GM23338 (cell line): ENCODE data around the gene UHMK1. TPM values are rescaled to one million over a fixed set of nuclear protein-coding genes. Genes with fewer than 3 reads are reported as not detected.

Experiments used
- ATAC-seq: fragments of 200-7000 bp; cut with Tn5 transposase; 3 replicates; pipeline ENCODE4 v1.9.1; 2020
- DNase-seq: peaks from one replicate; pipeline ENCODE4 v3.0.0-alpha.2; 2015; ENCODE audit warnings: low spot score
- H2AFZ ChIP-seq: fragments of 200-600 bp; sonication (generic); 2 replicates; pipeline ENCODE4 v1.8.0; 2016; ENCODE audit warnings: antibody characterized with exemption, mild to moderate bottlenecking, moderate library complexity
- H3F3A ChIP-seq: fragments of 200-600 bp; sonication (generic); replicated peaks from 2 replicates; pipeline ENCODE4 v1.8.0; 2017; ENCODE audit warnings: antibody characterized with exemption, mixed run types, low read depth
- H3K27ac ChIP-seq: fragments of 200-600 bp; sonication (generic); 2 replicates; pipeline ENCODE4 v1.6.1; 2016; ENCODE audit warnings: low read depth
- H3K27me3 ChIP-seq: fragments of 200-600 bp; sonication (generic); 2 replicates; pipeline ENCODE4 v1.8.0; 2016; ENCODE audit warnings: mild to moderate bottlenecking, mixed run types, moderate library complexity; ENCODE audit not compliant: insufficient read depth
- H3K36me3 ChIP-seq: fragments of 200-600 bp; sonication (generic); 2 replicates; pipeline ENCODE4 v1.8.0; 2016; ENCODE audit warnings: mild to moderate bottlenecking; ENCODE audit not compliant: insufficient read depth
- H3K4me1 ChIP-seq: fragments of 200-600 bp; sonication (generic); 2 replicates; pipeline ENCODE4 v1.8.0; 2016; ENCODE audit warnings: mild to moderate bottlenecking, moderate library complexity; ENCODE audit not compliant: insufficient read depth
- H3K4me2 ChIP-seq: fragments of 200-600 bp; sonication (generic); 2 replicates; pipeline ENCODE4 v1.7.1; 2017; ENCODE audit warnings: mixed run types
- H3K4me3 ChIP-seq: fragments of 200-600 bp; sonication (generic); 2 replicates; pipeline ENCODE4 v1.6.1; 2016; ENCODE audit warnings: mixed run types
- H3K79me2 ChIP-seq: fragments of 200-600 bp; sonication (generic); replicated peaks from 2 replicates; pipeline ENCODE4 v1.8.0; 2017; ENCODE audit warnings: mild to moderate bottlenecking; ENCODE audit not compliant: insufficient read depth
- H3K9me2 ChIP-seq: fragments of 200-600 bp; sonication (generic); 2 replicates; pipeline ENCODE4 v1.8.0; 2017; ENCODE audit not compliant: insufficient read depth
- H4K20me1 ChIP-seq: fragments of 200-600 bp; sonication (generic); replicated peaks from 2 replicates; pipeline ENCODE4 v1.8.0; 2017; ENCODE audit warnings: mild to moderate bottlenecking; ENCODE audit not compliant: insufficient read depth
- H3K27ac Mint-ChIP-seq: 2 replicates; pipeline ENCODE4 v1.8.0; 2020; ENCODE audit warnings: inconsistent platforms, mild to moderate bottlenecking, moderate library complexity, mixed read lengths
- H3K27me3 Mint-ChIP-seq: 3 replicates; pipeline ENCODE4 v1.8.0; 2022; ENCODE audit warnings: low read depth, mild to moderate bottlenecking, moderate library complexity, mixed read lengths, inconsistent platforms; ENCODE audit not compliant: insufficient read depth, poor library complexity
- H3K36me3 Mint-ChIP-seq: 3 replicates; pipeline ENCODE4 v1.8.0; 2021; ENCODE audit warnings: low read depth, mild to moderate bottlenecking, inconsistent platforms, moderate library complexity, mixed read lengths
- H3K4me1 Mint-ChIP-seq: 3 replicates; pipeline ENCODE4 v1.8.0; 2020; ENCODE audit warnings: mild to moderate bottlenecking, inconsistent platforms, mixed read lengths
- H3K4me3 Mint-ChIP-seq: 3 replicates; pipeline ENCODE4 v1.8.0; 2021; ENCODE audit warnings: moderate library complexity, mild to moderate bottlenecking, inconsistent platforms, mixed read lengths
- H3K9me3 Mint-ChIP-seq: 3 replicates; pipeline ENCODE4 v1.8.0; 2020; ENCODE audit warnings: moderate library complexity, mild to moderate bottlenecking, inconsistent platforms, mixed read lengths
- CTCF ChIP-seq, 2 experiments: fragments of 200-600 bp in 1 of 2; sonication (generic) in 1 of 2; conservative IDR thresholded peaks; 2 replicates each; pipeline versions ENCODE4 v1.5.1 to v1.6.1; 2016 to 2017; ENCODE audit warnings: antibody characterized with exemption in 2 of 2, low read depth in 2 of 2, mild to moderate bottlenecking in 2 of 2, moderate library complexity in 1 of 2
- EZH2phosphoT487 ChIP-seq: fragments of 200-600 bp; sonication (generic); IDR thresholded peaks from one replicate; pipeline ENCODE4 v1.8.1; 2018; ENCODE audit warnings: antibody characterized with exemption; ENCODE audit not compliant: unreplicated experiment
- JUNB ChIP-seq: IDR thresholded peaks from one replicate; pipeline ENCODE4 v1.6.1; 2016; ENCODE audit warnings: antibody characterized with exemption; ENCODE audit not compliant: unreplicated experiment
- POLR2AphosphoS5 ChIP-seq: IDR thresholded peaks from 2 replicates; pipeline ENCODE4 v1.6.1; 2016; ENCODE audit warnings: antibody characterized with exemption, low read depth
- REST ChIP-seq: IDR thresholded peaks from one replicate; pipeline ENCODE4 v1.6.1; 2018; ENCODE audit warnings: antibody characterized with exemption; ENCODE audit not compliant: unreplicated experiment
- STAT1 ChIP-seq: IDR thresholded peaks from one replicate; pipeline ENCODE4 v1.6.1; 2016; ENCODE audit warnings: antibody characterized with exemption; ENCODE audit not compliant: unreplicated experiment
- ZNF462 ChIP-seq: fragments of 250-450 bp; sonication (Bioruptor Pico); IDR thresholded peaks from 2 replicates; pipeline ENCODE4 v1.5.0; 2020; ENCODE audit warnings: mild to moderate bottlenecking, moderate library complexity
- polyA plus RNA-seq: library from polyadenylated mRNA; unstranded; fragments of >200 nt; fragmentation: Nextera tagmentation; extraction: Ambion mirVana; gene quantifications from 2 replicates; pipeline ENCODE4 v1.2.1, GENCODE V29; 2016
- total RNA-seq: library from RNA; depleted of rRNA; stranded (reverse); fragments of >200 nt; shearing (Covaris generic); gene quantifications from 2 replicates; pipeline ENCODE4 v1.2.3, GENCODE V29; 2014

UHMK1 gene
- total and polyA plus RNA-seq, 2 experiments from 2014 or later = 8.6 to 28.3 TPM

GRCh38 chr1:162463021-162463420 is 34.6 kb upstream of the UHMK1 start:
- DNase-seq = no peak
- H3K4me2 ChIP-seq = no peak overlapping the region

More at GRCh38 chr1:162463021-162463420, 34.6 kb upstream of the UHMK1 start:
- no peak overlapping the region for H3K4me3 Mint-ChIP-seq
- ATAC-seq = no peak
- peaks cover 3% of the 10 kb centered on the region; the same call in 2 of the 3 replicates for H3K36me3 Mint-ChIP-seq
- no peaks in the 10 kb centered on the region for H3K4me1 ChIP-seq
- no peaks in the 10 kb centered on the region for H3K27me3 ChIP-seq
- H3F3A ChIP-seq = no peaks in the 10 kb centered on the region
- no peaks in the 10 kb centered on the region for H3K4me1 Mint-ChIP-seq
- H3K27me3 Mint-ChIP-seq = peaks cover 10% of the 10 kb centered on the region
- TF ChIP-seq REST (no peak), EZH2phosphoT487 (no peak), CTCF (conservative IDR thresholded peaks at IDR 0.05; ENCODE audit: low read depth in 2 of 2) (no peak), ZNF462 (CRISPR knock-in tag) (no peak), JUNB (no peak), POLR2AphosphoS5 (no peak), STAT1 (no peak)
- peaks cover 21% of the 10 kb centered on the region; the same call in 2 of the 3 replicates for H3K9me3 Mint-ChIP-seq
- H3K27ac Mint-ChIP-seq = no peak overlapping the region
- no peak overlapping the region for H3K27ac ChIP-seq
- H3K79me2 ChIP-seq = no peaks in the 10 kb centered on the region
- no peaks in the 10 kb centered on the region; the same call in 1 of the 2 replicates for H3K36me3 ChIP-seq
- H3K9me2 ChIP-seq = no peaks in the 10 kb centered on the region
- H3K4me3 ChIP-seq = no peak overlapping the region
- no peak overlapping the region for H2AFZ ChIP-seq
- no peaks in the 10 kb centered on the region for H4K20me1 ChIP-seq
